GM19238 (cell line): ENCODE measurements around the gene RNF130.
A peak's percentile ranks its signal among the peaks of the same experiment; 100 is the strongest.
"Not testable (repeated sequence)": the region's sequence is repeated elsewhere in the genome, so short reads cannot be mapped to it uniquely, and the experiment has no call there.

Experiments used
- DNase-seq: peaks from one replicate; pipeline ENCODE4 v3.0.0; 2011; ENCODE audit warnings: low spot score; ENCODE audit not compliant: insufficient read length

The RNF130 gene

DNA sequence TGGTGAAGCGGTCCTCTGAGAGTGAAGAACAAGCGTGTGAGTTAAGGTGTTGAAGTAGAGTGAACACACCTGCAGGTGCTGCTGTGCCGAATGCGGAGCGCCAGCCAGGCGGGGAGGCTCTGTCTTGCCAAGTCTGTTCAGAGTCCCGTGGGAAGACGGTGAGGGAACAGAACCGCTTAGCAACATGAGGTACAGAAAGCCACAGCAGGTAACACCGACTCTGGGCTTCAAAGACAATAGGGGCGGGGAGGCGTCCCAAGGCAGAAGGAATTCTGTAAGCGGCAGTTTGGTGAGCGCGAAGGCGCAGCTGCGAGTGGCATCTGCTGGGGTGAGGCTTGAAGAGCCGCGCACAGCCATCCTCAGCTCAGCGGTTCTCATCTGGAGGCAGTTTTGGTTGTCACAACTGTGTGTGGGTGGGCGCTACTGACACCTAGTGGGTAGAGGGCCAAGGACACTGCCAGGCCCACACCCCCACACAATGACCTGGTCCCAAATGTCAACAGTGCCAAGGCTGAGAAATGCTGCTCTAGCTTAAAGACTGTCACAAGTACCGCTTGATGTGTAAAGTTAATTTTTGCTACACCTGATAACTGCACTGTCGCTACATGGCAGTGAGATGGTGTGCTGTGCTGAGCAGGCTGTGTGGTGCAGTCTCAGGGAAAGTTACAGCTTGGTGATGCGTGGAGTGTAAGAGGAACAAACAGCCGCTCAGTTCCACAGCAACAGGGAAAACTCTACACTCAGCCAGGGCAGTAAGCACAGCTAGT lies 96.4 kb downstream of the RNF130 start:
- DNase-seq = peak; percentile 32

DNA sequence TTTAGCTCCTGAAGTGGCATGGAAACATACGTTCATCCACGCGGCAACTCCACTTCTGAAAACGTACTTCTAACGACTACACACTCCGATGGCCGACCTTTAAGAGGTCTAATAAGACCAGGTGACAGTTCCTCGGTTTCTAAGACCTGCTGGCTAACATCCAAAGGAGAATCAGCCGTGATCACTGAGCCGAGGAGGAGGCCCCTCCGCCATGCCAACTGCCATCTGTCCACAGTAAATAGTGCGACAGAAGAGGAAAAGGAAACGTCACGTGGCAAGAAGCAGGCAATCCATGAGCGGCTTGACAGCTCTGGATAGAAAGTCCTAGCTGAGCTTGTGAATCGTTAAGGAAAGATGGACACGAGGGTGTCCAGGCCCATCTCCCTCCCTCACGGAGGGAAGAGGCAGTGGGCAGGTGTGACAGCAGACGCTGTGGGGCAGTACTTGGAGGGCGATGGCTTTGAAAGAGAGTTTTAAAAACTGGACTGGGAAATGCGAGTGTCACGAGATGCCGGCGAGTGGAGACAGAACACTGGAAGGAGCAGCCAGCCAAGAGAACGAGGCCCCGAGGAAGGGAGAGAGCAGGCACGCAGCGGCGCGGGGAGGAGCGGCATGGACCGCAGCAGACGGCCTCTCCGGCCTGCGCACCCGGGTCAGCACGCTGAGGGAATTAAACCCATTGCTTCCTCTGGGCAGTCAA lies 97.2 kb downstream of the RNF130 start:
- DNase-seq = no peak

DNA sequence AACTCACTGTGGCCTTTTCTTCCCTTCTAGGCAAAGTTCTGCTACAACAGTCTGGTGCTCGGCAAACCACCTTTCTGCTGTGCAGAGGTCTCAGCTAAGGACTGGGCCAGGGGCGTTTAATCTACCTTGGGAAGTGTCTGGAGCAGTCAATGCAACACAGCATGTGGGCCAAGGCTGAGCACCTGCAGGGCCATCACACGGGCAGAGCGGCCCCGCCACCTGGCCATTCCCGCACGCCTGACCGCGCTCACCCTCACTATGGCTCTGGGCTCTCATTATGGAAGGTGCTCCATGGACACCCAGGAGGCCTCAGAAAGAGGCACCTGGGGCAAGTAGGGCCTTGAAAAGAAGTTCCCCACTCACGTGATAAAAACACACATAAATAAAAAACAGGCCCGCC lies 98.2 kb downstream of the RNF130 start:
- no peak for DNase-seq

DNA sequence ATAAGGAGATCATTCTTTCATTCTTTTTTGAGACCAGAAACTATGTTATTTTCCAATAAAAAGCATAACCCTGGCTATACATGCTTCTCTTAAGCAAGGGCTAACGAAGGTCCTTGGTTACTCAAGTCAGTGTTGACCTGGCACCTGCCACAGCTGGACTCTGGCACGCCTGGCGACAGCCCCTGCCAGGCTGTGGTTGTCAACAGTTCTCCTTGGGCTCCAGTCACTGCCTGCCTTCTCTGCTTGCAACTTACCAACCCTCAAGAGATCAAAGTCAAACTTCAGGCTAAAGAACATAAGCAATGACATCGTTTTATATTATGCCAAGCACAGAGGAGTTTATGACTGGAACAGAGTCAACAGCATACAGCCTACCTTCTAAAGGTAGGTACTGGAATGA lies 102.4 kb downstream of the RNF130 start:
- no peak for DNase-seq

DNA sequence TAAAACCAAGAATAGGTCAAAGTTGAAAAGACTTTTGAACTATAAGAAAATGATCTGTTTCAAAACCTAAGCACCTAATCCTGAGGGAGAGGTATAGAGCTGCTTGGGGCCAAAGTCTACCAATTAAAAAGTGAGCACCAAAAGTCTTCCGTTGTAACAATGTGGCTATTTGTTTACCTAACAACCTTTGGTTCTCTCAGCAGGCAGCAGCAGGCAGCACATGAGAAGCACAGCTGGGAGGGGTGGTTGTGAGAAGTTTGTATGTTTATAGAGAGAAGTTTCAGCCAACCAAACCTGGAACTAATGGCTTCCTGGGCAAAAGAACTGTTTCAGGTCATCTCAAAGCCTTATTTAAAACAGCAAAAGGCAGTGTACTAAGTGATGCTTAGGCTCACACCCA lies 104.1 kb downstream of the RNF130 start:
- DNase-seq = no peak

DNA sequence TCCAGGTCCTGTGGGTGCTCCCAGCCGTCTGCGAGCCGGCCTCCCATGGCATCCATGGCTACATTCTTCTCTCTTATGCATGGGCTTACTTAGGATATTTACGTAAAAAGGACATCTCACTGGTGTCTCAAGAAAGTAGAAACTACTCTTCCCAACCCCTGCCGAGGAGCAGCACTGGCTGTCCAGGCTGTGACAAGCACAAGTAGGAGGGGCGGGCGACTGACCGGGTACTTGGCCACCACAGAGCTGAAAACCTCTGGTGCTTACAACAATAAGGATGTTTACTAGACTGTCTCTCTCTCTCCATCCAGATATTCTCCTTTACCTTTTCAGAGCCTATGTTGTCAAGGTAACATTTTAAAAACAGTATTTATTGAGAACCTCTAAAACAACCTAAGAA lies 107.5 kb downstream of the RNF130 start:
- no peak for DNase-seq

DNA sequence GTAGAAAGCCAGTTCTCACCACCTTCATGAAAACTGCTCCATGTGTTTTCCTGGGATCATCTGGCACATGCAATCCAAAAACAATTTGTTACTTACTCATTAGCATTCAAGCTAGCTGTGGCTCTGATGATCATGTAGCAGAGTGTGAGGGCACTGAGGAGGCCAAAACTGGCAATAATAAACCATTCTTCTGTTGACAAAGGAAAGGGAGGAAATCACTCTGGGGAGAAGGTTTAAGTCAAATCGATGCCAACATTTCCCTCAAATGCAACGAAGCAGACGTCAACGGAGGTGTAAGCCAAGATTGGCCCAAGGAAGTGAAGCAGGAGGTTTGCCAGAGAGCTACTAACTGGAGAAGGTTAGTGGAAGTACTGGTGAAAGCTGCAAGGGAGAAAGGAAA lies 108.2 kb downstream of the RNF130 start:
- no peak for DNase-seq

DNA sequence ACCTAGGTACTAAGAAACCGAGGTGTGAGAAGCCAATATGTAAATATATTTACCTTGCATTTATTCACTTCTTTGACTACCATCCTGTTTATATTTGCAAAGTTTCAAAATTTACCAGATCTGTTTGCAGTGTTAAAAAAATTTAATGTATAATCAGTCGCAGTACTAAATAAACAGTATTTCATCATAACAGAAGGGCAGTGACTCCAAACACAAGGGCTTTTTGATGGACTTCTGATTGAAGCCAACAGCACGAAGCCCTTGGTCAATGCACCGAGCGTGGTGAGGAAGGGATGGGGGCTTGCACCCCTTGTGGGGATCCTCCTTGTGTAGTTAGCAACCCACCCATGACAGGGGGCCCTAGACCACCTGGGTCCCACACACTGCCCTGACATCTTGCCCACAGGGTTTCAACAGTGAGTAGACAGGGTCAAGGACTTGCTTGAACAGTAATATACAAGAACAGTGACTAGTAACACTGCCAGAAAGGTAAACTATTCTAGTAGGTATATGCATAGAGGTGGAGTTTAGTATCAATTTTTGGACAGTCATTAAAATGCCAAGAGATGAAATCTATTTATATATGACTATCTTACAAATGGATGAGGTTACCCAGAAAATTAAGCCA lies 111.2 kb downstream of the RNF130 start:
- DNase-seq = no peak

DNA sequence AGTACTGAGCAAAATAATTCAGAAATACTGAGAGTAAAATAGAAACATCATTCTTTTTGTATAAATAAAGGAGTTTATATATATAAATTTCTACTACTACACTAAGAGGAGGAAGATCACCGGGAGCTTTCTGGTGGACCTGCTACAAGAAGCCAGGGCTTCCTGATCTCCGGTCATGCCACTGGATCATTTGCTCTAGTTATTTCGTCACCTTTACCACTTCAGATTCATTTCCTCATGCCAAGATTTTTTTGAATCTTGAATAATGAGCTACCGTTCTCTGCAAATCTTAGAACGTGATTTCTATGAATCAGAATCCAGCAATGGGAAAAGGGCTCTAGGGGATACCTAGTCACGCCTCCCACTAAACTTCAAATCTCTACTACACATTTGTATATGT lies 111.9 kb downstream of the RNF130 start:
- DNase-seq = no peak

DNA sequence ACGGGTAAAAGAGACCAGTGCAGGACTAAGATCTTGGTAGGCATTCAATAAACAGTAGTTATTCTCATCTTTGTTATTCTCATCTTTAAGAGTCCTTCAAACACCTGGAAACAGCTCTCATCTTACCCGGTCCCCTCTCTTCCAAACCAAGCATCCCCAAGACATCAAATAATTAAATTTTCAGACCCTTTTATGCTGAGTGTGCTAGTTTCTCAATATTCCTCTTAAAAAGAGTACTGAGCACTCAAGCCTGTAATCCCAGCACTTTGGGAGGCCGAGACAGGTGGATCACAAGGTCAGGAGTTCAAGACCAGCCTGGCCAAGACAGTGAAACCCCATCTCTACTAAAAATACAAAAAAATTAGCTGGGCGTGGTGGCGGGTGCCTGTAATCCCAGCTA lies 112.4 kb downstream of the RNF130 start:
- not testable (repeated sequence) for DNase-seq

DNA sequence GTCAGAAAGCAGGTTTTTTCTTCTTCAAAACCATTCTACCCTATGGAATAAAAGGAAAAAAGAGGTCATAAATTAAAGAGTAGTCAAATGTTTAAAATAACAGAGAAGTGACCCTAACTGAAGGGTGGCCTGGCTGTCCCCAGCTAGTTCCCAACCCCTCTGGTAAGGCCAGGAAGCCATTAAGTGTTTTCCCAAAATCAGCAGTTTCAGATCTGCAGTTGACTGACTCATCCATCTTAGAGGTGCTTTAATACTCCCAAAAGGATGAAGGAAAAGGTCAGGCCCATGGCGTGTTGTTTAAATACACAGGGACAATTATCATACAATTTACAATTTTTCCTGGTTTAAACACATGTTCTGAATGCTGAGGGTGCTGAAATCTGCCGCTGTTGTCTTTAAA lies 115.9 kb downstream of the RNF130 start:
- DNase-seq = no peak

DNA sequence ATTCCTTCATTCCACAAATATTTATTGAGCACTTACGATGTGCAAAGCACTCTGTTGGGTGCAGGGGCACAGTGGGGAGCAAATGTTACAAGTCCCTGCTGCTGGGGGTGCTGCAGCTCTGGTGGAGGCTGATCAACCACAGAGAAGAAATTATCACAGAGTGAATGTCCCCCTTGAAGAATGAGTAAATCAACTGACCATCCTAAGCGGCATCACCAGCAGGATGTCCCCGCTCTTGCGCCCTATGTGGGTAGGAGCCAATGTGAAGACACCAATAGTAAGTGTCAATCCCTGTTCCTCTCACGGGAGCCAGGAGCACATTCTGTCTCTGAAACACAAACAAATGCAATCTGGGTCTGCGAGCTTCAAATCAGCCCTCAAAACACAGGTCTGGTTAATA lies 116.5 kb downstream of the RNF130 start:
- DNase-seq = no peak

DNA sequence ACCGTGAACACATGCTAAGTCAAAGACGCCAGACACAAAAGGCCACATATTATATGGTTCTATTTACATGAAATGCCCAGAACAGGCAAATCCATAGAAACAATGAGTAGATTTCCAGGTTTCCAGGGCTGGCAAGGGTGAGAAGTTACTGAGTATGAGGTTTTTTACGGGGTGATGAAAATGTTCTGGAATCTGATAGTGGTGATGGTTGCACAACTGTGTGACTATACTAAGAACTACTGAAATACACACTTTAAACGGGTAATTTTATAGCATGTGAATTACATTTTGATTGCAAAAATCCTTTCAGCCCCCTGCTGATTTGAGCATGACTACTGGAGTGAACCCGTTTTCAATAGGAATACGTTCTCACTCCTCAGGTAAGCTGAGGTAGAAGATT lies 117.1 kb downstream of the RNF130 start:
- no peak for DNase-seq

DNA sequence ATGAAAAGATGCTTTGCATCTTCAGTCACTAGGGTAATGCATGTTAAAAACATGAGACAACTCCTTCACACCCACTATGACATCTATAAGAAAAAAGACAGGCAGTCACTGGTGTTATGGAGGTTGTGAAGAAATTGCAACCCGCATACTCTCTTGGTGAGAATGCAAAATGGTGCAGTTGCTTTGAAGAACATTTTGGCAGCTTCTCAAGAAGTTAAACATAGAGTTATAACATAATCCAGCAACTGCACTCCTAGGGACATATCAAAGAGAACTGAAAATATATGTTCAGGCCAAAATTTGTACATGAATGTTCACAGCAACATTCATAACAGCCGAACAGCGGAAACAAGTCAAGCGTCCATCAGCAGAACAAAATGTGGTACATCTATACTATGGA lies 117.6 kb downstream of the RNF130 start:
- DNase-seq = no peak

DNA sequence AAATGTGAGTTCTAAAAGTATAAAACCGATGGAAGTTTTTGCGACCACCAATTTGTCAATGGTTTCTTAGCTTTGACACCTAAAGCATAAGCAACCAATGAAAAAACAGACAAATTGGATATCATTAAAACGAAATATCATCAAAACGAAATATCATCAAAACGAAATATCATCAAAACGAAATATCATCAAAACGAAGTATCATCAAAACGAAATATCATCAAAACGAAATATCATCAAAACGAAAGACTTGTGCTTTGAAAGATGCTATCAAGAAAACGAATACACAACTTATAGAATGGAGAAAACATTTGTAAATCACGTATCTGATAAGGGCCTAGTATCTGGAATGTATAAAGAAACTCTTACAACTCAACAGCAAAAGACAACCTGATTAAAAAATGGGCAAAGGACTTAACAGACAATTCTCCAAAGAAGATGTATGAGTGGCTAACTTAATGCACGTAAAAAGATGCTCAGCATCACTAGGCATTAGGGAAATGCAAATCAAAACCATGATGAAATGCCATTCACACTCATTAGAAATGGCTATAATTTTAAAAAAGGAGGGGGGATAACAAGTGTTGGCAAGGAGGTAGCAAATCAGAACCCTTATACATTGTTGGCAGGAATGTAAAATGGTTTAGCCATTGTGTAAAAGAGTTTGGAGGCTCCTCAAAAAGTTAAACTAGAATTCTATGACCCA lies 134.4 kb downstream of the RNF130 start:
- DNase-seq = no peak

DNA sequence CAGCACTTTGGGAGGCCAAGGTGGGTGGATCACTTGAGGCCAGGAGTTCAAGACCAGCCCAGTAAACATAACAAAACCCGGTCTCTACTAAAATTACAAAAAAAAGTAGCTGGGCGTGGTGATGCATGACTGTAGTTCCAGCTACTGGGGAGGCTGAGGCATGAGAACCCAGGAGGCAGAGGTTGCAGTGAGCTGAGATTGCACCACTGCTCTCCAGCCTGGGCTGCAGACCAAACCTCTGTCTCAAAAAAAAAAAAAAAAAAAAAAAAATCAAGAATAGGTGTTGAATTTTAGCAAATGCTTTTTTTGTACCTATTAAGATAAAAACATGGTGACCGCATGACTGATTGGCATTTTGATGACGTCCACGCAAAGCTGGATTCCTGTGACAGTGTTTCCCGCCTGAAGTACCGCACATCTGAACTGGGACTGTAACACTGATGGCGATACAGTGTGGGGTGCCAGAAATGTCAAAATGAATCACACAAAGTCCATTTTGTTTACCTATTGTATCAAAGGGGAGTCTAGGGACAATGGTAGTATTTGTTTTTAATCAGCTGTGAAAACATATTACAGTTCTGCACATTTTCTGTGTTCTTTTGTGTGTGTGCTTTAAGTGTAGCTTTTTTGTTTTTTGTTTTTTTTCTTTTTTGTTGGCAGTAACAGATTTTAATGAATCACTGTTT lies 140.6 kb downstream of the RNF130 start:
- DNase-seq = no peak

DNA sequence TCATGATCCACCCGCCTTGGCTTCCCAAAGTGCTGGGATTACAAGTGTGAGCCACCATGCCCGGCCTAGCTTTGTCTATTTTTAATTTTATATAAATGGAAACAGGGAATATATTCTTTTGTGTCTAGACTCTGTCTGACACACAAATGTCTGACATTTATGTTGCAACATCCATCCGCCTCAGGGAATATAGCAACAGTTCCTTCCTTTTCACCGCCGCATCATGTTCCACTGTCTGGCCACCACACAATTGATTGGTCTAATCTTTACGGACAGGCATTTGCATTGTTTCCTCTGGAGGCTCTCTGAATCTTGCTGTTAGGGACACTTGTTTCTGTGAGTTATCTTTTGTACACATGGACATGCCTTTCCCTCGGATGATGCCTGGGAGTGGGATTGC lies 143.7 kb downstream of the RNF130 start:
- DNase-seq = no peak

DNA sequence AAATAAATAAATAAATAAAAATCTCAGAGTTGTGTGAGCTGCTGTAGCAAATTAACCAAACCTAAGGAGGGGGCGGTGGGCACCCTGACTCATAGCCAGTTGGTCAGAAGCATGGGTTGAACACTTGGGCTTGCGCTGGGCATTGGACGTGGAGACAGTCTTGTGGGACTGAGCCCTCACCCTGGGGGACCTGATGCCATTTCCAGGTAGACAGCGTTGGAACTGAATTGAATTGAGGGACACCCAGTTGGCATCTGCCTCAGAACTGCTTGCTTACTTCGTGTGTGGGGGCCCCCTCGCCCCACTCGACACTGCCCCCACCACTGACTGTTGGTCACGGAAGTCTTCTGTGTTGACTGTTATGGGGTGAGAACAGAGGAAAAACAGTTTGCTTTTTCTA lies 144.9 kb downstream of the RNF130 start:
- DNase-seq = no peak

DNA sequence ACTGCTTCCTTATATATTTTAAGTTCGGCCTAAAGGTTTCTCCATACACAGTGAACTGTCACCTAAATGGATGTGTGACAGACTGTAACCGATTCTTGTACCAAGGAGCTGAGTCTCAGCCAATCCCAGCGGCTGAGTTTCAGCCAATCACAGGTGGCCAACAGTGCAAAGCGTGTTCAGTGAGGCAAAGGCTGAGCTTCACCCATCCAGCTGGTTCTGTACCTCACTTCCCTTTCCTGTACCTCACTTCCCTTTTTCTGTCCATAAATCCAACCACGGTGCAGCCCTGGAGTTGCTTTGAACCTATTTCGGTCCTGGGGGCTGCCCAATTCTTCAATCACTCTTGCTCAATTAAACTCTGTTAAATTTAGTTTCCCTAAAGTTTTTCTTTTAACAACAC lies 148.1 kb downstream of the RNF130 start:
- DNase-seq = no peak

DNA sequence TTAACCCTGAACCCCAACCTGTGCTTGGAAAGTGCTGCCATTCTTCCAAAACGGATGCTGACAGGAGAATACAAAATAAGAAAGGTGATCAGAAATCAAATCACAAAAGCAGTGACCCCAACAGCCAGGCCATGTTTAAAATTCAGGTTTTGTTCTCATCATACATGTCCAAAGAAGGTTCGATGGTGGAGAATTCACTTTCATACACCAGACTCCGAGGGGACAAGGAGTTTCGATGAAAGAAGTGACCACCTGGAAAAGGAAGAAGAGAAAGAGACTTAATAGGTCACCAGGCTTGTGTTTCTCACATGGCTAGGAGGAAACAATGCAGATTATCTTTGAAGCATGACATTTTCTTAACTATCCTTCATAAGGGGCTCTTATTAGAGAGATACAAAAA lies 151.4 kb downstream of the RNF130 start:
- DNase-seq = no peak

DNA sequence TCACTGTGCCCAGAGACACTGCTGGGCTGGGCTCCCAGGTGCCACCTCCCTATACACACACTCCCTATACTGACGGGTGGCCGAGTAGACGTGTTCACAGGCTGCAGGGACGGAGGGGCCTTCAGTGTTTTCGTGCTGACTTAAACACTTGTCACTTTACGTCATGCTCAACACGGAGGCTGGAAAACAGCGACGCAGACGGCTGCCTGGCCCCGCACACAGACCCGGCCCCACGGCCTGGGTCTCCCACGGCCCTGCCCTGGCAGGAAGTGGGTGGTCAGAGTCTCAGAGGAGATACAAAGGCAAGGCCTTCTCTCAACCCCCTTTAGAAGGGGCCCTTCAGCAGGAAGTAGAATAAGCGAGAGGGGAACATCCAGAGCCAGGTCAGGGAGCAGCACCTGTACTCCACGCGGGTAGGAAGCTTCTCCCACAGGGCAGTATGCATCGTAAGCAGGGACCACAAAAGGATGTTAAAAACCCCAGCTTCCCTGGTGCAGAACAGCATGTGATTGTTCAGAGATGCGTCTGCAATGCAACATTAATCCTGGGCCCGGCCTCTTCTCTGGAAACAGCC lies 152.0 kb downstream of the RNF130 start:
- DNase-seq = no peak
